Activated B cell treated with CpG ODN at 0.5 μM for 24 hours (primary cell): Measurements from ENCODE around the gene PTPRK. TPM values are rescaled to one million over a fixed set of nuclear protein-coding genes. Genes with fewer than 3 reads are reported as not detected.

Source experiments
- ATAC-seq: fragments of 200-7000 bp; cut with Tn5 transposase; one replicate; pipeline ENCODE4 v1.10.0; 2021; ENCODE audit warnings: low read depth, mild to moderate bottlenecking, moderate library complexity
- CTCF ChIA-PET: fragments of 350-600 bp; sonication (Branson Sonifier 250); formaldehyde crosslinking; loops from one replicate; lab custom pipeline; 2021; ENCODE audit warnings: antibody characterized with exemption; lab: Charles Lee
- POLR2A ChIA-PET: fragments of 350-600 bp; sonication (Branson Sonifier 250); formaldehyde crosslinking; loops from one replicate; lab custom pipeline; 2021; ENCODE audit warnings: antibody characterized with exemption; lab: Charles Lee
- DNase-seq: peaks from one replicate; pipeline ENCODE4 v3.0.0; 2022
- H3K27ac Mint-ChIP-seq: one replicate; pipeline ENCODE4 v1.8.0; 2020; ENCODE audit warnings: mixed read lengths
- H3K27me3 Mint-ChIP-seq: one replicate; pipeline ENCODE4 v1.8.0; 2021; ENCODE audit warnings: mixed read lengths
- H3K36me3 Mint-ChIP-seq: one replicate; pipeline ENCODE4 v1.8.0; 2021; ENCODE audit warnings: low read depth, mixed read lengths
- H3K4me1 Mint-ChIP-seq: one replicate; pipeline ENCODE4 v1.8.0; 2021; ENCODE audit warnings: mixed read lengths
- H3K4me3 Mint-ChIP-seq: one replicate; pipeline ENCODE4 v1.8.0; 2020; ENCODE audit warnings: mild to moderate bottlenecking, mixed read lengths
- H3K9me3 Mint-ChIP-seq: one replicate; pipeline ENCODE4 v1.8.0; 2020; ENCODE audit warnings: mixed read lengths
- CTCF ChIP-seq: fragments of 200-600 bp; IDR thresholded peaks from one replicate; pipeline ENCODE4 v1.8.0; 2022; ENCODE audit warnings: antibody characterized with exemption, mild to moderate bottlenecking
- intact Hi-C: fragments of 100-400 bp; cut with micrococcal nuclease; formaldehyde crosslinking; loops from one replicate; pipeline ENCODE4 v1.15.1; 2024
- total RNA-seq: library from RNA; stranded (reverse); gene quantifications from 2 replicates; pipeline ENCODE4 v1.2.3, GENCODE V29; 2022

PTPRK gene
- total RNA-seq, 1 donor from 2014 or later: 14.2 TPM

DNA sequence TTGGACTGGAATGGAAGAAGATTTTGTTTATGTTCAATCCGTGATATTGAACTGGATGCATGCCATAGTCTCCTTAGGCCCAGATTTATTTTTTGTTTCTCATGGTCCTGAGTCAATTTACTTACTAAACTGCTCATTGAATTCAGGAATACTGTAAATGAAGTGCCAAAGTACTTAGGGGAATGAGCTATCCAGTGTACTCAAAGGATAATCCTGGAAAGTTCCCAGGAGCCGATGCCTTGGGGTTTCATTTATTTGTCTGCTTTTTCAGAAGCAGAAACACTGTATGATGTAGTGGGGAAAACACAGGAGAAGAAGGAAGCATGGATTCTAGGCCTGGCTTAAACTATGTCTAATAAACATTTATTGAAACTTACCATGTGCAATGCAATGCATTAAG lies 563.4 kb downstream of the PTPRK start:
- no peaks in the 10 kb centered on the region for H3K4me1 Mint-ChIP-seq
- TF ChIP-seq CTCF: no peak
- H3K27me3 Mint-ChIP-seq: no peaks in the 10 kb centered on the region
- intact Hi-C loops: no loop called here
- H3K9me3 Mint-ChIP-seq: no peaks in the 10 kb centered on the region
- POLR2A ChIA-PET: no interaction called here
- H3K4me3 Mint-ChIP-seq: no peak overlapping the region
- no peak for ATAC-seq
- no peak for DNase-seq
- CTCF ChIA-PET: no interaction called here
- H3K27ac Mint-ChIP-seq: no peak overlapping the region
- H3K36me3 Mint-ChIP-seq: no peaks in the 10 kb centered on the region

DNA sequence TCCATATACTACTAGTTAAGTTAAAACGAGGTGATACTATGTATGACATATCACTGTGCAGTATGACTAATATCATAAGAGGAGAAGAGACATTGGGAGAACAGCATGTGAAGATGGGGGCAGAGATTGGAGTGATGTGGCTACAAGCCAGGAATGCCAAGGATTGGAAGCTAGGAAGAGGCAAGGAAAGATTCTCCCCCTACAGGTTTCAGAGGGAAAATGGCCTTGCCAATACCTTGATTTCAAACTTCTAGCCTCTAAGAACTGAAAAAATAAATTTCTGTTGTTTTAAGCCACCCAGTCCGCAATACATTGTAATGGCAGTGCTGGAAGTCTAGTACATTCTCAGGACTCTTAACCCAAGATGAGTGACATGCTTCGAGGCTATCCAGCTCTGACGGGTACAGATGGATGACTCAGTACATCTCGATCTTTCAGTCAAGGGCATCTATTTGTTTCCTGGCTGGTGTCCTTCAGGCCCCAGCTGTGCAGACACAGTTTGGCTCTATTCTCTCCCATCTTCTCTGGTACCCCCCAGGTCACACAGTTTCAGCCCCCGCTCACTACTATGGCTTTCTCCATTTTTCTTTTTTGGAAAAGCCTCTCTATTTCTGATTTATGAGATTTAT lies 564.0 kb downstream of the PTPRK start:
- DNase-seq (no peak), ATAC-seq (no peak)
- no peaks in the 10 kb centered on the region for H3K9me3 Mint-ChIP-seq
- no peak overlapping the region for H3K4me3 Mint-ChIP-seq
- no peaks in the 10 kb centered on the region for H3K36me3 Mint-ChIP-seq
- no peak for TF ChIP-seq CTCF
- POLR2A ChIA-PET: no interaction called here
- H3K27ac Mint-ChIP-seq: no peak overlapping the region
- H3K4me1 Mint-ChIP-seq: peaks cover 2% of the 10 kb centered on the region
- CTCF ChIA-PET: no interaction called here
- intact Hi-C loops: no loop called here
- H3K27me3 Mint-ChIP-seq: no peaks in the 10 kb centered on the region

DNA sequence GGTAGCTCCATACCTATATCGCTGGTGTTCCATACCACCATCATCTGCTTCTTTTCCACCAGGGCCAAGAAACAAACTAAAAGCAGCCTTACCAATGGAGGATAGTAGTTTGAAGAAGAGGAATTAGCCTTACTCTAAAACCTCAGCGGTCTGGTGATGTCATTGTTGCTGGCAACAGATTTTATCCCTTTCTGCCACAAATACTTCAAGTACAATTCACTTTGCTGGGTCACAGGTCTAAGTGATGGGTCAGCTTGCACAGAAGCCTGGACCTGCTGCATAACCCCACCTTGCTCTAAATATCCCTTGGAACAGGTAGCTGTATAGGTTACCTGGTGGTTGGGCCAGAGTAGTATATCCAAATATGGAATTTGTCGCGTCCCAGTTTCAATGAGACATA lies 566.3 kb downstream of the PTPRK start:
- Mint-ChIP-seq H3K36me3 (no peaks in the 10 kb centered on the region), H3K9me3 (no peaks in the 10 kb centered on the region), H3K27ac (no peak overlapping the region), H3K4me1 (peaks cover 13% of the 10 kb centered on the region), H3K4me3 (no peak overlapping the region), H3K27me3 (no peaks in the 10 kb centered on the region)
- ATAC-seq (no peak), DNase-seq (no peak)
- intact Hi-C loops: no loop called here
- ChIA-PET CTCF (no interaction called here), POLR2A (no interaction called here)
- TF ChIP-seq CTCF: no peak

DNA sequence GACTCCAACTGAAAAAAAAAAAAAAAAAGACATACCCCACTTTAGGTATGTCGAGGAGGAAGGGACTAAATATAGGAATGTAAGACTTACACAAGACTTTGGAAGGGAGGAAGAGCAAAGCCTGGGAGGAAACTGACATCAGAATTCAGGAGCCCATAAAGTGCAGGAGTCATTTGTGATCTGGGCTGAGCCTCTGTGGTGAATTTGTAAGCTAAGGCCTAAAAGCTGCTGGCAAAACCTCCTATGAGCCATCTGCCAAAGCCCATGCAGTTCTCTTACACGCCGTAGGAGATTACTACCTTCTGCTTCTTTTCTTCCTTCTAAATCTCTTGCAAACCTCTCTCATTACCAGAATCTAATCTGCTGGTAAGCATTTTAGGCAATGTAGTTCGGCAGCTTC lies 567.6 kb downstream of the PTPRK start:
- no peaks in the 10 kb centered on the region for H3K27me3 Mint-ChIP-seq
- H3K9me3 Mint-ChIP-seq: no peaks in the 10 kb centered on the region
- ATAC-seq: no peak
- ChIA-PET POLR2A (no interaction called here), CTCF (no interaction called here)
- intact Hi-C loops: no loop called here
- no peak overlapping the region for H3K4me3 Mint-ChIP-seq
- no peak for TF ChIP-seq CTCF
- no peak for DNase-seq
- H3K4me1 Mint-ChIP-seq: peaks cover 13% of the 10 kb centered on the region
- H3K27ac Mint-ChIP-seq: no peak overlapping the region
- H3K36me3 Mint-ChIP-seq: no peaks in the 10 kb centered on the region

DNA sequence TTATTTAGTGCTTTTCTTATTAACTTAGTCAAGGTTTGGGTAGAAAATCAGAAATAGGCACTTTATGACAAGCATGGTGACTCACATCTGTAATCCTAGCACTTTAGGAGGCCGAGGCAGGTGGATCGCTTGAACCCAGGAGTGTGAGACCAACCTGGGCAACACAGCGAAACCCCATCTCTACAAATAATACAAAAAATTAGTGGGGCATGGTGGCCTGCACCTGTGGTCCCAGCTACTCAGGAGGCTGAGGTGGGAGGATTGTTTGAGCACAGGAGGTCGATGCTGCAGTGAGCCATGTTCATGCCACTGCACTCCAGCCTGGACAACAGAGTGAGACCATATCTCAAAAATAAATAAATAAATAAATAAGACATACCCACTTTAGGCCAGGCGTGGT lies 568.2 kb downstream of the PTPRK start:
- intact Hi-C loops: no loop called here
- TF ChIP-seq CTCF: no peak
- ChIA-PET POLR2A (no interaction called here), CTCF (no interaction called here)
- Mint-ChIP-seq H3K36me3 (no peaks in the 10 kb centered on the region), H3K9me3 (no peaks in the 10 kb centered on the region), H3K27me3 (no peaks in the 10 kb centered on the region), H3K4me3 (no peak overlapping the region), H3K4me1 (peaks cover 13% of the 10 kb centered on the region), H3K27ac (no peak overlapping the region)
- ATAC-seq (no peak), DNase-seq (no peak)
